Measurements from ENCODE around the gene C1orf232. TPM values are rescaled to one million over a fixed set of nuclear protein-coding genes. Genes with fewer than 3 reads are reported as not detected.

Gene C1orf232
- total and polyA plus RNA-seq, 2 donors (not counting 3 experiments of a cell fraction or from before 2014, with no cell fraction given), result not detected

GRCh38 chr1:26153966-26154532, 14.7 kb downstream of the C1orf232 start:
- Histone ChIP-seq H3K4me1 (ENCODE audit: control insufficient read depth, extremely low read depth, insufficient read depth, low read length) (peaks cover 32% of the 10 kb centered on the region), H3K79me2 (ENCODE audit: control insufficient read depth, insufficient read depth, low read length) (no peaks in the 10 kb centered on the region), H2AFZ (ENCODE audit: low read depth, low read length) (no peak overlapping the region), H3K9me1 (replicated peaks; ENCODE audit: control insufficient read depth, extremely low read depth, insufficient read depth, low read length) (no peaks in the 10 kb centered on the region), H3K36me3 (ENCODE audit: control insufficient read depth in 2 of 2, extremely low read depth in 1 of 2, insufficient read depth in 2 of 2, low read length in 2 of 2) (no peaks in the 10 kb centered on the region), H3K4me2 (ENCODE audit: insufficient read depth, low read length) (no peak overlapping the region), H3K4me3 (replicated peaks in 1 of 3; ENCODE audit: insufficient read depth in 1 of 3, low read depth in 1 of 3, low read length in 3 of 3) (no peak overlapping the region), H3K9ac (replicated peaks; ENCODE audit: extremely low read depth, insufficient read depth, low read length) (no peak overlapping the region), H3K9me3 (replicated peaks; ENCODE audit: control insufficient read depth, insufficient read depth, low read length) (no peaks in the 10 kb centered on the region), H3K27me3 (ENCODE audit: control insufficient read depth in 2 of 2, insufficient read depth in 2 of 2, low read length in 2 of 2) (no peaks in the 10 kb centered on the region), H4K20me1 (replicated peaks; ENCODE audit: control insufficient read depth, extremely low read depth, insufficient read depth, low read length) (no peaks in the 10 kb centered on the region), H3K27ac (ENCODE audit: insufficient read depth, low read depth, low read length) (no peak overlapping the region)
- no TSS peak for BruUV-seq (replicated peaks)
- ChIA-PET CTCF (interaction anchor here (5.6 kb wide), 2 partner anchors 10 to 16 kb away, joined by 36 to 69 read pairs; partner anchors contain the start of genes C1orf232 and ZNF593), POLR2A (no interaction called here)
- intact Hi-C loops (cut with micrococcal nuclease), result loop anchor here (10.0 kb wide), 1 partner anchor 249 kb away; the partner anchor contains the start of gene STMN1
- dilution Hi-C loops (cut with MboI; ENCODE audit: extremely low pct_ligation_motif_present, low sequenced_read_pairs), result no loop called here
- FAIRE-seq (no peak), DNase-seq (ENCODE audit: low read depth, low spot score) (no peak)
- TF ChIP-seq MAX (IDR thresholded peaks at IDR 0.05; ENCODE audit: insufficient read depth, insufficient read length) (no peak), CTCF (IDR thresholded peaks at IDR 0.05; ENCODE audit: extremely low read depth in 1 of 2, insufficient read depth in 1 of 2, low read depth in 1 of 2, low read length in 2 of 2) (no peak), EZH2 (IDR thresholded peaks at IDR 0.05; ENCODE audit: borderline replicate concordance, low read depth, low read length, severe bottlenecking) (no peak), MYC (IDR thresholded peaks at IDR 0.05; ENCODE audit: low read depth, low read length) (no peak), GATA2 (IDR thresholded peaks at IDR 0.05; ENCODE audit: insufficient read depth, insufficient read length, low read depth, low read length) (no peak), POLR2AphosphoS5 (IDR thresholded peaks at IDR 0.05; ENCODE audit: insufficient read depth, low read depth, low read length) (no peak), POLR2A (IDR thresholded peaks at IDR 0.05; ENCODE audit: low read depth, low read length) (no peak), JUN (IDR thresholded peaks at IDR 0.05; ENCODE audit: borderline replicate concordance, insufficient read depth, insufficient read length, low read depth) (no peak), FOS (IDR thresholded peaks at IDR 0.05; ENCODE audit: borderline replicate concordance, insufficient read depth, low read length) (no peak)
